Mesendoderm (in vitro differentiated cells): ENCODE data around the gene PRODH.
"Not testable (repeated sequence)": the region's sequence is repeated elsewhere in the genome, so short reads cannot be mapped to it uniquely, and the experiment has no call there.

Experiments
- DNase-seq: peaks from one replicate; pipeline ENCODE4 v3.0.0; 2013
- H2AK5ac ChIP-seq: 2 replicates; pipeline ENCODE4 v1.6.1; 2013; ENCODE audit warnings: low read length, inconsistent platforms
- H2BK120ac ChIP-seq: 2 replicates; pipeline ENCODE4 v1.6.1; 2013; ENCODE audit warnings: low read depth, mild to moderate bottlenecking, low read length, moderate library complexity, mixed read lengths
- H2BK15ac ChIP-seq: replicated peaks from 2 replicates; pipeline ENCODE4 v1.6.1; 2013; ENCODE audit warnings: low read depth, mild to moderate bottlenecking, moderate library complexity
- H2BK5ac ChIP-seq: 2 replicates; pipeline ENCODE4 v1.6.1; 2013; ENCODE audit warnings: low read length, inconsistent platforms
- H3K18ac ChIP-seq: 2 replicates; pipeline ENCODE4 v1.6.1; 2013; ENCODE audit warnings: mild to moderate bottlenecking, low read length, mixed read lengths
- H3K23ac ChIP-seq: one replicate; pipeline ENCODE4 v1.6.1; 2013; ENCODE audit warnings: low read length
- H3K27ac ChIP-seq: 2 replicates; pipeline ENCODE4 v1.5.1; 2013; ENCODE audit warnings: low read depth, mild to moderate bottlenecking, inconsistent platforms, low read length, moderate library complexity
- H3K27me3 ChIP-seq: 2 replicates; pipeline ENCODE4 v1.6.1; 2013; ENCODE audit warnings: low read length, control low read depth, mild to moderate bottlenecking, inconsistent platforms; ENCODE audit not compliant: insufficient read depth, poor library complexity
- H3K36me3 ChIP-seq: 2 replicates; pipeline ENCODE4 v1.6.1; 2013; ENCODE audit warnings: low read length, inconsistent platforms; ENCODE audit not compliant: control insufficient read depth, insufficient read depth
- H3K4ac ChIP-seq: one replicate; pipeline ENCODE4 v1.6.1; 2013; ENCODE audit warnings: low read depth, mild to moderate bottlenecking, low read length, moderate library complexity
- H3K4me1 ChIP-seq: 2 replicates; pipeline ENCODE4 v1.6.1; 2013; ENCODE audit warnings: low read depth, low read length, inconsistent platforms; ENCODE audit not compliant: control insufficient read depth
- H3K4me2 ChIP-seq: 2 replicates; pipeline ENCODE4 v1.6.1; 2013; ENCODE audit warnings: low read length
- H3K4me3 ChIP-seq: 2 replicates; pipeline ENCODE4 v1.5.1; 2013; ENCODE audit warnings: mild to moderate bottlenecking, low read length
- H3K56ac ChIP-seq: one replicate; pipeline ENCODE4 v1.6.1; 2013; ENCODE audit warnings: low read length
- H3K79me1 ChIP-seq: 2 replicates; pipeline ENCODE4 v1.6.1; 2013; ENCODE audit warnings: low read length, inconsistent platforms
- H3K79me2 ChIP-seq: 2 replicates; pipeline ENCODE4 v1.6.1; 2013; ENCODE audit warnings: mild to moderate bottlenecking, low read length; ENCODE audit not compliant: control insufficient read depth, insufficient read depth
- H3K9ac ChIP-seq: 2 replicates; pipeline ENCODE4 v1.6.1; 2013; ENCODE audit warnings: low read length, inconsistent platforms
- H4K5ac ChIP-seq: one replicate; pipeline ENCODE4 v1.6.1; 2013; ENCODE audit warnings: low read length
- H4K8ac ChIP-seq: one replicate; pipeline ENCODE4 v1.6.1; 2013; ENCODE audit warnings: low read depth, mild to moderate bottlenecking, control low read depth, low read length, moderate library complexity
- WGBS: extraction: QIAGEN DNeasy Blood & Tissue Kit; methylation state at CpG from one replicate; pipeline ENCODE4 v1.1.7; 2013; ENCODE audit warnings: low lambda C conversion rate, missing lambda C conversion rate; ENCODE audit not compliant: insufficient coverage; ENCODE audit errors: extremely low coverage; 5-methylcytosine and 5-hydroxymethylcytosine counted together

PRODH gene

DNA sequence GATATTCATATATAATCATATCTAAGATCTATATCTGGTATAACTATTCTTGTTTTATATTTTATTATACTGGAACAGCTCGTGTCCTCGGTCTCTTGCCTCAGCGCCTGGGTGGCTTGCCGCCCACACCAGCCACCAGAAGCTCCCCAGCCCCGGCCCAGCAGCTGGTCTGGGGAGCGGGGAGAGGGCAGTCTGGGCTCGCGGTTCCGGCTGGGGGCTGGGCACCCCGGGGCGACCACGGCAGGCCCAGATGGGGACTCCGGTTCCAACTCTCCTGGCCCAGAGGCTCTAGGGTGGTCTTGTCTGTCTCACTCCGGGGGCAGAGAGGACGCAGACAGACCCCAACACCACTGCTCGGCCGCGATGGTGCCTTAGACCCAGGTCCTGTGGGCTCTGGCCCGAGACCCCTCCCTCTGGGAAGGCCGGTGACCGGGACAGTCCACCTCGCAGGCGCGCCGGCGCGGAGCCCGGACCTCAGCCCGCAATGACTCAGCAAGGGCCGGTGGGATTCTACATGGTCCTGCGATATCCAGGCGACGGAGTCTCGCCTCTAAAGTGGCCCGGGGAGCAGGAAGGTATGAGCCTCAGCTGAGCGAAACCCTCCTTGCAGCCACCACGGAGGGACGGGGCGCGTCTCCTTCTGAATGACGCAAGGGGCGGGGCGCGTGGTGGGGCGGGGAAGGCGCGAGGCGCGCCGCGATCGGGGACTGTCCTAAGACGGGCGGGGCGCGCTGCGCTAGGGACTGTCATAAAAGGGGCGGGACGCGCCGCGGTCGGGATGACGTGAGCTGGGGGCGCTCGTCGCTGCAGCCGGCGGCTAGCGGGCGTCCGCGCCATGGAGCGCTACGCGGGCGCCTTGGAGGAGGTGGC lies 30.3 kb downstream of the PRODH start, which contains the start of gene DGCR6:
DGCR6 (plus strand) TSS at position 781 of the 870 bp plus-strand sequence; CDS start at position 836, 55 bp downstream.
- Histone ChIP-seq H3K4me2 (no peak within 1 kb of the TSS), H3K18ac (no peak within 1 kb of the TSS), H3K9ac (no peak within 1 kb of the TSS), H2BK5ac (no peak within 1 kb of the TSS), H3K36me3 (no peaks in the 10 kb centered on the region), H4K5ac (no peak within 1 kb of the TSS), H2BK15ac (no peak within 1 kb of the TSS), H3K27ac (no peak within 1 kb of the TSS), H3K79me1 (no peaks in the 10 kb centered on the region), H3K4me3 (no peak within 1 kb of the TSS), H2AK5ac (no peak within 1 kb of the TSS), H3K56ac (no peak within 1 kb of the TSS), H3K23ac (no peak within 1 kb of the TSS), H3K4ac (no peak within 1 kb of the TSS), H3K4me1 (no peaks in the 10 kb centered on the region), H2BK120ac (no peak within 1 kb of the TSS), H4K8ac (no peak within 1 kb of the TSS), H3K79me2 (no peaks in the 10 kb centered on the region), H3K27me3 (no peaks in the 10 kb centered on the region)
- DNase-seq: no peak
- no CpG with 5 or more reads among the region's 77 CpGs for WGBS

DNA sequence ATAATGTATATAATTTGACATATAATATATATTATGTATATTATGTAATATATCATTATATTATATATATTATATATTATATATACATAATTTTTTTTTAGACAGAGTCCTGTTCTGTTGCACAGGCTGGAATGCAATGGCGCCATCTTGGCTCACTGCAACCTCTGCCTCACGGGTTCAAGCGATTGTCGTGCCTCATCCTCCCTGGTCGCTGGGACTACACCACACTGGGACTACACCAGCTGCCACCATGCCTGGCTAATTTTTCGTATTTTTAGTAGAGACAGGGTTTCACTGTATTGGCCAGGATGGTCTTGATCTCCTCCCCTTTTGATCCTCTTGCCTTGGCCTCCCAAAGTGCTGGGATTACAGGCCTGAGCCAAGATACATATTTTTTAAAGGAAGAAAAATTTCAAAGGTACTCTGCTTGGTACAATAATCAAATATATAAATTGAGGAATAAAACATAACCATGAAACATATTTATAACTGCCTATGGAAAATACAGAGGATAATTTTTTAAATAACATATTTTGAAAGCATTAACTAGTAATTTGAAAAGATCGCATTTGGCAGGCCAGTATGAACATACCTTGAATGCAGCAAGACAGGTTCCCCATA lies 39.9 kb downstream of the PRODH start:
- not testable (repeated sequence) for H3K9ac ChIP-seq, H3K23ac ChIP-seq, H2BK120ac ChIP-seq, H2AK5ac ChIP-seq, H2BK5ac ChIP-seq, H3K4me3 ChIP-seq, H4K8ac ChIP-seq, H3K79me1 ChIP-seq, H3K4me2 ChIP-seq, H4K5ac ChIP-seq, H3K18ac ChIP-seq, H3K36me3 ChIP-seq, H2BK15ac ChIP-seq, H3K27me3 ChIP-seq, H3K27ac ChIP-seq, H3K4ac ChIP-seq, H3K4me1 ChIP-seq, H3K56ac ChIP-seq, H3K79me2 ChIP-seq, DNase-seq
- no CpG with 5 or more reads among the region's 7 CpGs for WGBS

DNA sequence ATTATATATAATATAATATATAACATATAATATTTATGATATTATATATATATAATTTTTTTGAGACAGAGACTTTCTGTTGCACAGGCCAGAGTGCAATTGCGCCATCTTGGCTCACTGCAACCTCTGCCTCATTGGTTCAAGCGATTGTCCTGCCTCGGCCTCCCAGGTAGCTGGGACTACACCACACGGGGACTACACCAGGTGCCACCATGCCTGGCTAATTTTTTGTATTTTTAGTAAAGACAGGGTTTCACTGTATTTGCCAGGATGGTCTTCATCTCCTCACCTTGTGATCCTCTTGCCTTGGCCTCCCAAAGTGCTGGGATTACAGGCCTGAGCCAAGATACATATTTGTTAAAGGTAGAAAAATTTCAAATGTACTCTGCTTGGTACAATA lies 42.3 kb downstream of the PRODH start:
- no CpG with 5 or more reads among the region's 4 CpGs for WGBS
- H3K27me3 ChIP-seq: not testable (repeated sequence)

DNA sequence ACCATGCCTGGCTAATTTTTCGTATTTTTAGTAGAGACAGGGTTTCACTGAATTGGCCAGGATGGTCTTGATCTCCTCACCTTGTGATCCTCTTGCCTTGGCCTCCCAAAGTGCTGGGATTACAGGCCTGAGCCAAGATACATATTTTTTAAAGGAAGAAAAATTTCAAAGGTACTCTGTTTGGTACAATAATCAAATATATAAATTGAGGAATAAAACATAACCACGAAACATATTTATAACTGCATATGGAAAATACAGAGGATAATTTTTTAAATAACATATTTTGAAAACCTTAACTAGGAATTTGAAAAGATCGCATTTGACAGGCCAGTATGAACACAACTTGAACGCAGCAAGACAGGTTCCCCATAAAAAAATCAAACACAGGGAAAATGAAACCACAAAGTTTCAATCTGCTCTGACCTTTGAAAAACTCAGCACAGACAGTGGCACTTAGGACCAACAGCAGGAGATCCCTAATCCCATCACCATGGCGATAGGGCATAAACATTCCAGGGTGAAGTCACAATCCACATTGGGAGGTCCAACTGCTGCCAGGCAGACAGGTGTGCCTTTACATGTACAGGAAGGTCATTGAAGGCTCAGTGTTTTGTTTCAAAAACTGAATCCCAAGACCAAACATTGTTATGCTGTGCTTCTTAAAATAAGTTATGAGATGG lies 45.4 kb downstream of the PRODH start:
- DNase-seq, H3K4ac ChIP-seq, H3K4me1 ChIP-seq, H3K56ac ChIP-seq, H3K27me3 ChIP-seq, H3K18ac ChIP-seq, H3K4me2 ChIP-seq, H2BK120ac ChIP-seq, H2BK15ac ChIP-seq, H3K23ac ChIP-seq, H3K9ac ChIP-seq, H4K8ac ChIP-seq, H3K36me3 ChIP-seq, H3K27ac ChIP-seq, H3K4me3 ChIP-seq, H2BK5ac ChIP-seq, H3K79me2 ChIP-seq, H2AK5ac ChIP-seq, H3K79me1 ChIP-seq, H4K5ac ChIP-seq: not testable (repeated sequence)
- WGBS: no CpG with 5 or more reads among the region's 5 CpGs

More for the DNA sequence above, 42.3 kb downstream of the PRODH start:
- not testable (repeated sequence) for H2AK5ac ChIP-seq, H3K36me3 ChIP-seq, H2BK120ac ChIP-seq, H2BK15ac ChIP-seq, H4K5ac ChIP-seq, H3K4me1 ChIP-seq, H3K27ac ChIP-seq, H3K4ac ChIP-seq, H3K9ac ChIP-seq, H3K23ac ChIP-seq, H4K8ac ChIP-seq, H3K4me3 ChIP-seq, H3K79me1 ChIP-seq, H3K56ac ChIP-seq, H2BK5ac ChIP-seq, DNase-seq, H3K18ac ChIP-seq, H3K4me2 ChIP-seq, H3K79me2 ChIP-seq

DNA sequence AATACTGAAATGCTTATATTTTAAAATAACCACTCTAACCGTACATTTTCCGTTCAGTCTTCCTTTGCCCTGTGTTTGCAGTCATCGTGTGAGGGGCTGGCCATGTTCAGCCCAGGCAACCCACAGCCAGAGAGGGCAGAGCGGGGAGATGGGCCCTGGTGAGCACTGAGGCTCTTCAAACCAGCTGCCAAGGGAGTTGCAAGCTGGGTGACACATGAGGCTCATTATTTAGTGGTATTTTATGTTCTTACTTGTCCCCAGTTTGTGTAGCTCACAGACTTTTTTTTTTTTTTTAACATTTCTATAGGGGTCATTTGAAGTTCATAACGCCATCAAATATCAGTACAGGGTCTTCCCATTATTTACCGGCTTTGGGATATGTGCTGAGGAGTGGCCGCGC lies 48.0 kb downstream of the PRODH start:
- no peak overlapping the region for H2AK5ac ChIP-seq
- H3K4ac ChIP-seq: no peak overlapping the region
- H3K27me3 ChIP-seq: no peaks in the 10 kb centered on the region
- no peak overlapping the region for H3K27ac ChIP-seq
- no peak overlapping the region for H3K4me3 ChIP-seq
- H3K79me1 ChIP-seq: no peaks in the 10 kb centered on the region
- H3K4me1 ChIP-seq: no peaks in the 10 kb centered on the region
- H3K56ac ChIP-seq: no peak overlapping the region
- no peak overlapping the region for H2BK5ac ChIP-seq
- H3K23ac ChIP-seq: no peak overlapping the region
- no peak for DNase-seq
- no peaks in the 10 kb centered on the region for H3K79me2 ChIP-seq
- no peak overlapping the region for H3K4me2 ChIP-seq
- no peak overlapping the region for H2BK120ac ChIP-seq
- H4K5ac ChIP-seq: no peak overlapping the region
- H3K18ac ChIP-seq: no peak overlapping the region
- H2BK15ac ChIP-seq: no peak overlapping the region
- no peak overlapping the region for H3K9ac ChIP-seq
- no CpG with 5 or more reads among the region's 8 CpGs for WGBS
- H4K8ac ChIP-seq: no peak overlapping the region
- no peaks in the 10 kb centered on the region for H3K36me3 ChIP-seq
